Parathyroid adenoma (tissue), 2 donors: ENCODE data around the gene BSND.

Source experiments
- H2AFZ ChIP-seq: fragments of 300-600 bp; sonication (generic); one replicate; pipeline ENCODE4 v1.7.0; 2017; ENCODE audit warnings: antibody characterized with exemption, mild to moderate bottlenecking
- H3K27ac ChIP-seq: fragments of 300-600 bp; sonication (generic); one replicate; pipeline ENCODE4 v1.7.0; 2017
- H3K27me3 ChIP-seq: fragments of 300-600 bp; sonication (generic); one replicate; pipeline ENCODE4 v1.7.0; 2017; ENCODE audit warnings: low read length; ENCODE audit not compliant: control insufficient read depth, insufficient read depth
- H3K36me3 ChIP-seq: fragments of 300-600 bp; sonication (generic); one replicate; pipeline ENCODE4 v1.7.0; 2017; ENCODE audit warnings: low read length; ENCODE audit not compliant: control insufficient read depth, insufficient read depth
- H3K4me1 ChIP-seq: fragments of 300-600 bp; sonication (generic); one replicate; pipeline ENCODE4 v1.7.0; 2017; ENCODE audit warnings: control low read depth
- H3K4me2 ChIP-seq: fragments of 300-600 bp; sonication (generic); one replicate; pipeline ENCODE4 v1.7.0; 2017; ENCODE audit warnings: low read length
- H3K4me3 ChIP-seq: fragments of 300-600 bp; sonication (generic); one replicate; pipeline ENCODE4 v1.7.0; 2017; ENCODE audit warnings: low read depth, low read length
- H3K79me2 ChIP-seq: fragments of 300-600 bp; sonication (generic); one replicate; pipeline ENCODE4 v1.7.0; 2017; ENCODE audit warnings: control low read depth
- H3K9ac ChIP-seq: fragments of 300-600 bp; sonication (generic); one replicate; pipeline ENCODE4 v1.7.0; 2017; ENCODE audit warnings: mild to moderate bottlenecking
- H3K9me3 ChIP-seq: fragments of 300-600 bp; sonication (generic); one replicate; pipeline ENCODE4 v1.7.0; 2017; ENCODE audit warnings: low read length; ENCODE audit not compliant: control insufficient read depth
- TF ChIP-seq, protein P1 (sequence below): fragments of 300-600 bp; sonication (generic); IDR thresholded peaks from one replicate; pipeline ENCODE4 v1.7.0; 2017; ENCODE audit warnings: antibody characterized with exemption, mild to moderate bottlenecking
- donor health status: primary hyperparathyroidism.

Gene BSND

GRCh38 chr1:55001311-55001710, 2.6 kb downstream of the BSND start:
- Histone ChIP-seq H2AFZ (no peak overlapping the region), H3K4me3 (no peak overlapping the region), H3K9ac (no peak overlapping the region), H3K27ac (no peak overlapping the region), H3K27me3 (no peaks in the 10 kb centered on the region), H3K4me1 (no peaks in the 10 kb centered on the region), H3K36me3 (no peaks in the 10 kb centered on the region), H3K79me2 (no peaks in the 10 kb centered on the region), H3K9me3 (no peaks in the 10 kb centered on the region), H3K4me2 (no peak overlapping the region)
- TF ChIP-seq, protein P1, sequence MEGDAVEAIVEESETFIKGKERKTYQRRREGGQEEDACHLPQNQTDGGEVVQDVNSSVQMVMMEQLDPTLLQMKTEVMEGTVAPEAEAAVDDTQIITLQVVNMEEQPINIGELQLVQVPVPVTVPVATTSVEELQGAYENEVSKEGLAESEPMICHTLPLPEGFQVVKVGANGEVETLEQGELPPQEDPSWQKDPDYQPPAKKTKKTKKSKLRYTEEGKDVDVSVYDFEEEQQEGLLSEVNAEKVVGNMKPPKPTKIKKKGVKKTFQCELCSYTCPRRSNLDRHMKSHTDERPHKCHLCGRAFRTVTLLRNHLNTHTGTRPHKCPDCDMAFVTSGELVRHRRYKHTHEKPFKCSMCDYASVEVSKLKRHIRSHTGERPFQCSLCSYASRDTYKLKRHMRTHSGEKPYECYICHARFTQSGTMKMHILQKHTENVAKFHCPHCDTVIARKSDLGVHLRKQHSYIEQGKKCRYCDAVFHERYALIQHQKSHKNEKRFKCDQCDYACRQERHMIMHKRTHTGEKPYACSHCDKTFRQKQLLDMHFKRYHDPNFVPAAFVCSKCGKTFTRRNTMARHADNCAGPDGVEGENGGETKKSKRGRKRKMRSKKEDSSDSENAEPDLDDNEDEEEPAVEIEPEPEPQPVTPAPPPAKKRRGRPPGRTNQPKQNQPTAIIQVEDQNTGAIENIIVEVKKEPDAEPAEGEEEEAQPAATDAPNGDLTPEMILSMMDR: no peak

DNA sequence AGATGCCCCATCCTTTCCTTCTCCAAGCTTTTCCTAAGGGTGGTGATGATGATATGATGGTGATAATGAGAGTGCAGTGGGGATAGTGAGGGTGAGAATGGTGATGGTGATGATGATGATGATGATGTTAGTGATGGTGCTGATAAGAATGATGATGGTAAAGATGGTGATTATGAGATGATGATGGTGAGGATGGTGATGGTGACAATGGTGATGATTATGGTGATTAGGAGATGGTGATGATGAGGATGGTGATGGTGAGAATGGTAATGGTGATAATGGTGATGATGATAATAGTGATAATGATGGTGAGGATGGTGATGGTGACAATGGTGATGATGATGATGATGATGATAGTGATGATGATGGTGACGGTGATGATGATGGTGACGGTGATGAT, 4.0 kb downstream of the BSND start:
- H3K36me3 ChIP-seq: no peaks in the 10 kb centered on the region
- no peak overlapping the region for H3K9ac ChIP-seq

DNA sequence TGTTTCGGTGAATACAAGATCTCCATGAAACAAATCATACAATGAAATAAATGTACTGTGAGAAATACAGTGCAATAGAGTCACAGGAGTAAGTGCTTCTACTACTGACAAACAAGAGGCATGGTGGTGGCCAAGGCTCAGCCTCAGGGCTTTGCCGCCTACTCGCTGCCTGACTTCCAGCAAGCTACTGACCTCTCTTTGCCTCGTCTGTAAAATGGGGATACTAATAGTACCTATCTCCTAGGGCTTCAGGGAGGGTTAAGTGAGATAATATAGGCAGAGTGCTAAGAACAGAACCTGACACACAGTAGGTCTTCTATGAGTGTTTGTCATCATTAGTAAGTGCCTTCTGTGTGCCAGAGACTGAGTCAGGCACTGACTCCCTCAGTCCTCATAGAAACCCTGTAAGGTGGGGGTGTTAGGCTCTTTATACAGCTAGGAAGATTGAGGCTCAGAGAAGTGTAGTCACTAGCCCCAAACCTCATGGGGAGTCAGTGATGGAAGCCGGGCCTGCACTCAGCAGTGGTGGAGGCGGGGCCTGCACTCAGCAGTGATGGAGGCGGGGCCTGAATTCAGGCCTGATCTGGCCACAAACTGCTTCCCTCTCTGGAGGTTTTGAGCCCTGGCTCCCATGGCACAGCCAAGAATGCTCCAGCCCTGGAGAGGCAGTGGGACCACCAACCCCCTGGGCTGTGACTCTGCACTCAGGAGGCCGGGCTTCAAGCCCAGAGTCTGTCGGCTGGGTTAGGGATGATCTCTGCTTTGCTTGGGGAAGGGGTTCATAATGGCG, 6.8 kb downstream of the BSND start:
- H3K36me3 ChIP-seq: no peaks in the 10 kb centered on the region
- H3K9ac ChIP-seq: no peak overlapping the region
- no peaks in the 10 kb centered on the region for H3K9me3 ChIP-seq
- H3K27me3 ChIP-seq: no peaks in the 10 kb centered on the region
- TF ChIP-seq, protein P1: no peak
- no peak overlapping the region for H3K4me3 ChIP-seq
- no peak overlapping the region for H2AFZ ChIP-seq
- H3K79me2 ChIP-seq: no peaks in the 10 kb centered on the region
- H3K4me2 ChIP-seq: no peak overlapping the region
- no peak overlapping the region for H3K27ac ChIP-seq
- H3K4me1 ChIP-seq: no peaks in the 10 kb centered on the region

More for the DNA sequence above, 4.0 kb downstream of the BSND start:
- no peaks in the 10 kb centered on the region for H3K79me2 ChIP-seq
- H2AFZ ChIP-seq: no peak overlapping the region
- H3K4me1 ChIP-seq: no peaks in the 10 kb centered on the region
- no peak overlapping the region for H3K4me3 ChIP-seq
- TF ChIP-seq, protein P1: no peak
- H3K4me2 ChIP-seq: no peak overlapping the region
- no peaks in the 10 kb centered on the region for H3K27me3 ChIP-seq
- H3K27ac ChIP-seq: no peak overlapping the region
- no peaks in the 10 kb centered on the region for H3K9me3 ChIP-seq

GRCh38 chr1:55006931-55007330, 8.2 kb downstream of the BSND start:
- no peaks in the 10 kb centered on the region for H3K4me1 ChIP-seq
- H3K79me2 ChIP-seq: no peaks in the 10 kb centered on the region
- H3K9ac ChIP-seq: no peak overlapping the region
- H3K36me3 ChIP-seq: no peaks in the 10 kb centered on the region
- H3K4me3 ChIP-seq: no peak overlapping the region
- H3K27ac ChIP-seq: no peak overlapping the region
- H2AFZ ChIP-seq: no peak overlapping the region
- TF ChIP-seq, protein P1: no peak
- H3K4me2 ChIP-seq: no peak overlapping the region
- no peaks in the 10 kb centered on the region for H3K27me3 ChIP-seq
- no peaks in the 10 kb centered on the region for H3K9me3 ChIP-seq

DNA sequence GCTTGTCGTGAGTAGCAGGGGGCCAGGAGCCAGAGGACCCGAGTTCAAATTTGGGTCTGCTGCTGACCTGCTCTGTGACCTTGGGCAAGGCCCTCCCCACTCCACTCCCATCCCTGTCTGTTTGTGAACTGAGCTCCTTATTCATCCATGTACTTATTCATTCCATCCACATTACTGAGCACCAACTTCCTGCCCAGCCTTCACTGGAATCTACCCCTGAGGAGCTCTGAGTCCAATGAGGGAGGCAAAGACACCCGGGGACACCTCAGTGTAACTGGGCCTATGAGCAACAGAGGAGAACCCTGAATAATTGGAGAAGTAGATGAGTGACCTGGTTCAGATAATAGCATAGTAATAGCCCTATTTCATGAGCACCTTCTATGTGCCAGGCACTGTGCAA, 8.9 kb downstream of the BSND start:
- no peaks in the 10 kb centered on the region for H3K27me3 ChIP-seq
- no peaks in the 10 kb centered on the region for H3K79me2 ChIP-seq
- H3K36me3 ChIP-seq: no peaks in the 10 kb centered on the region
- H3K27ac ChIP-seq: no peak overlapping the region
- no peak overlapping the region for H3K9ac ChIP-seq
- H3K4me3 ChIP-seq: no peak overlapping the region
- H3K4me1 ChIP-seq: no peaks in the 10 kb centered on the region
- no peaks in the 10 kb centered on the region for H3K9me3 ChIP-seq
- TF ChIP-seq, protein P1: no peak
- no peak overlapping the region for H2AFZ ChIP-seq
- H3K4me2 ChIP-seq: no peak overlapping the region
